Skeletal muscle cell (primary cell): Measurements from ENCODE around the gene DSG4.

ENCODE experiments used
- DNase-seq: peaks from one replicate; pipeline ENCODE4 v3.0.0-alpha.2; 2010; ENCODE audit warnings: low read depth
- H3K4me3 ChIP-seq: 2 replicates; pipeline ENCODE4 v1.5.1; 2011; ENCODE audit warnings: low read depth, mild to moderate bottlenecking, control low read depth, low read length, moderate library complexity

Gene DSG4

GRCh38 chr18:31407649-31408048 lies 31.1 kb downstream of the DSG4 start:
- no peak overlapping the region for H3K4me3 ChIP-seq
- DNase-seq, result no peak

- no peak overlapping the region for H3K4me3 ChIP-seq
- DNase-seq, result no peak
Observed at GRCh38 chr18:31409276-31409675, 32.7 kb downstream of the DSG4 start.

- no peak for DNase-seq
- no peak overlapping the region for H3K4me3 ChIP-seq
Observed at GRCh38 chr18:31410716-31411483, 34.3 kb downstream of the DSG4 start.

- no peak for DNase-seq
- no peak overlapping the region for H3K4me3 ChIP-seq
Observed at GRCh38 chr18:31413137-31413536, 36.6 kb downstream of the DSG4 start.

- H3K4me3 ChIP-seq, result no peak overlapping the region
- DNase-seq, result no peak
Observed at GRCh38 chr18:31417850-31418249, 41.3 kb downstream of the DSG4 start.

GRCh38 chr18:31419457-31419932 lies 42.9 kb downstream of the DSG4 start:
- no peak for DNase-seq
- no peak overlapping the region for H3K4me3 ChIP-seq

- H3K4me3 ChIP-seq, result no peak overlapping the region
- DNase-seq, result no peak
Observed at GRCh38 chr18:31420032-31420431, 43.5 kb downstream of the DSG4 start.

- DNase-seq, result no peak
- no peak overlapping the region for H3K4me3 ChIP-seq
Observed at GRCh38 chr18:31420524-31420923, 43.9 kb downstream of the DSG4 start.

- DNase-seq, result peak; percentile 15
- no peak overlapping the region for H3K4me3 ChIP-seq
Observed at GRCh38 chr18:31424383-31424988, 47.9 kb downstream of the DSG4 start.

GRCh38 chr18:31426021-31426420 lies 49.4 kb downstream of the DSG4 start:
- no peak for DNase-seq

GRCh38 chr18:31426871-31427406 lies 50.4 kb downstream of the DSG4 start:
- DNase-seq, result no peak

More at GRCh38 chr18:31426021-31426420, 49.4 kb downstream of the DSG4 start:
- no peak overlapping the region for H3K4me3 ChIP-seq

GRCh38 chr18:31428211-31428610 lies 51.6 kb downstream of the DSG4 start:
- no peak for DNase-seq
- no peak overlapping the region for H3K4me3 ChIP-seq

More at GRCh38 chr18:31426871-31427406, 50.4 kb downstream of the DSG4 start:
- H3K4me3 ChIP-seq, result no peak overlapping the region

GRCh38 chr18:31429623-31430022 lies 53.0 kb downstream of the DSG4 start:
- DNase-seq, result no peak
- H3K4me3 ChIP-seq, result no peak overlapping the region

GRCh38 chr18:31430072-31430471 lies 53.5 kb downstream of the DSG4 start:
- no peak overlapping the region for H3K4me3 ChIP-seq
- DNase-seq, result no peak

- no peak for DNase-seq
- no peak overlapping the region for H3K4me3 ChIP-seq
Observed at GRCh38 chr18:31430554-31430953, 54.0 kb downstream of the DSG4 start.

- no peak overlapping the region for H3K4me3 ChIP-seq
- DNase-seq, result no peak
Observed at GRCh38 chr18:31432316-31432715, 55.7 kb downstream of the DSG4 start.

- DNase-seq, result no peak
- no peak overlapping the region for H3K4me3 ChIP-seq
Observed at GRCh38 chr18:31436825-31437224, 60.2 kb downstream of the DSG4 start.

GRCh38 chr18:31438402-31438801 lies 61.8 kb downstream of the DSG4 start:
- no peak for DNase-seq
- H3K4me3 ChIP-seq, result no peak overlapping the region

- no peak for DNase-seq
- H3K4me3 ChIP-seq, result no peak overlapping the region
Observed at GRCh38 chr18:31439807-31440325, 63.3 kb downstream of the DSG4 start.

- no peak overlapping the region for H3K4me3 ChIP-seq
- DNase-seq, result no peak
Observed at GRCh38 chr18:31440787-31441186, 64.2 kb downstream of the DSG4 start.
